HepG2 (cell line): ENCODE measurements around the gene PPP1R7. TPM values are rescaled to one million over a fixed set of nuclear protein-coding genes. Genes with fewer than 3 reads are reported as not detected.

Source experiments
- ATAC-seq: fragments of 200-7000 bp; cut with Tn5 transposase; 3 replicates; pipeline ENCODE4 v1.9.1; 2020; ENCODE audit warnings: mild to moderate bottlenecking, moderate library complexity
- BruUV-seq: library from RNA; stranded (reverse); fragments of 400-500 nt; replicated peaks from 2 replicates; lab custom pipeline; 2021; lab: Mats Ljungman, UMichigan
- CTCF ChIA-PET: fragments of 300-600 bp; formaldehyde crosslinking; extraction: SDS; loops from one replicate; lab custom pipeline; 2021; ENCODE audit warnings: low total read pairs, inconsistent platforms, low intra/inter-chr PET ratio; lab: Yijun Ruan, JAX
- POLR2A ChIA-PET: fragments of 350-600 bp; sonication (Branson Sonifier 250); formaldehyde crosslinking; loops from one replicate; lab custom pipeline; 2020; ENCODE audit warnings: antibody characterized with exemption, inconsistent platforms; lab: Yijun Ruan, JAX
- DNase-seq: peaks from one replicate; pipeline ENCODE4 v3.0.0-alpha.2; 2015; ENCODE audit warnings: low spot score
- FAIRE-seq: peaks from 3 replicates; lab custom pipeline; 2011; peaks lifted over from hg19 to GRCh38; lab: Jason Lieb, UNC
- H2AFZ ChIP-seq: one replicate; pipeline ENCODE4 v1.6.1; 2011; ENCODE audit warnings: low read length, inconsistent platforms
- H3K27ac ChIP-seq: fragments of 300-600 bp; 3 replicates; pipeline ENCODE4 v1.8.0; 2011; ENCODE audit warnings: mixed run types, mild to moderate bottlenecking, mixed read lengths, low read length, inconsistent platforms; ENCODE audit not compliant: insufficient read depth; ENCODE audit errors: extremely low read length
- H3K27me3 ChIP-seq, 2 experiments: fragments of 200-600 bp in 1 of 2; 2 replicates in 1 of 2; 3 replicates in 1 of 2; pipeline versions ENCODE4 v1.6.0 to v1.8.0; 2011; ENCODE audit warnings: low read length in 2 of 2, mild to moderate bottlenecking in 2 of 2, moderate library complexity in 2 of 2, inconsistent platforms in 1 of 2; ENCODE audit not compliant: insufficient read depth in 2 of 2, control insufficient read depth in 1 of 2
- H3K36me3 ChIP-seq, 2 experiments: fragments of 200-600 bp in 1 of 2; replicated peaks in 1 of 2; 2 replicates in 1 of 2; 3 replicates in 1 of 2; pipeline versions ENCODE4 v1.5.1 to v1.8.0; 2011; ENCODE audit warnings: low read length in 2 of 2, inconsistent platforms in 1 of 2; ENCODE audit not compliant: insufficient read depth in 2 of 2, control insufficient read depth in 1 of 2
- H3K4me1 ChIP-seq: 2 replicates; pipeline ENCODE4 v1.5.1; 2012; ENCODE audit warnings: low read length, inconsistent platforms; ENCODE audit not compliant: insufficient read depth
- H3K4me2 ChIP-seq: 2 replicates; pipeline ENCODE4 v1.6.0; 2011; ENCODE audit warnings: low read depth, low read length, inconsistent platforms
- H3K4me3 ChIP-seq, 3 experiments: fragments of 200-600 bp in 1 of 3; sonication (generic), shearing (Covaris generic) in 1 of 3; replicated peaks in 1 of 3; 2 replicates each; pipeline ENCODE4 v1.5.1; 2011 to 2016; ENCODE audit warnings: low read length in 3 of 3, inconsistent platforms in 2 of 3, low read depth in 2 of 3, mild to moderate bottlenecking in 2 of 3, control low read depth in 1 of 3, mixed read lengths in 1 of 3; ENCODE audit not compliant: insufficient read depth in 1 of 3
- H3K79me2 ChIP-seq: one replicate; pipeline ENCODE4 v1.6.1; 2011; ENCODE audit warnings: low read length, inconsistent platforms; ENCODE audit not compliant: insufficient read depth
- H3K9ac ChIP-seq: 2 replicates; pipeline ENCODE4 v1.6.0; 2011; ENCODE audit warnings: mild to moderate bottlenecking, low read depth, low read length, inconsistent platforms; ENCODE audit not compliant: insufficient read depth
- H3K9me3 ChIP-seq: 2 replicates; pipeline ENCODE4 v1.5.1; 2012; ENCODE audit warnings: mild to moderate bottlenecking, low read length
- H4K20me1 ChIP-seq: 2 replicates; pipeline ENCODE4 v1.6.0; 2011; ENCODE audit warnings: inconsistent platforms, mild to moderate bottlenecking, low read length, moderate library complexity; ENCODE audit not compliant: insufficient read depth
- AHR ChIP-seq: IDR thresholded peaks from 2 replicates; pipeline ENCODE4 v1.6.1; 2018; ENCODE audit warnings: missing genetic modification reagents, missing compliant biosample characterization
- CAMTA2 ChIP-seq: sonication (generic); formaldehyde crosslinking; IDR thresholded peaks from 2 replicates; pipeline ENCODE4 v1.4.0; 2020; ENCODE audit warnings: mild to moderate bottlenecking, missing genetic modification reagents, borderline replicate concordance
- NBN ChIP-seq: fragments of 450-650 bp; conservative IDR thresholded peaks from 2 replicates; pipeline ENCODE4 v1.6.1; 2017
- TGIF2 ChIP-seq: IDR thresholded peaks from 2 replicates; pipeline ENCODE4 v1.6.1; 2016; ENCODE audit warnings: control low read depth, missing compliant biosample characterization
- ZNF12 ChIP-seq: sonication (generic); formaldehyde crosslinking; IDR thresholded peaks from 2 replicates; pipeline ENCODE4 v1.5.0; 2020; ENCODE audit warnings: missing genetic modification reagents
- ZNF83 ChIP-seq: sonication (generic); formaldehyde crosslinking; IDR thresholded peaks from 2 replicates; pipeline ENCODE4 v1.4.0; 2020; ENCODE audit warnings: missing genetic modification reagents, mild to moderate bottlenecking, borderline replicate concordance
- WGBS: methylation state at CpG from one replicate; pipeline ENCODE4 v1.1.6; 2017; ENCODE audit warnings: low lambda C conversion rate; 5-methylcytosine and 5-hydroxymethylcytosine counted together
- in situ Hi-C: cut with HindIII; loops from 2 replicates; pipeline ENCODE4 v1.10.0; 2017; ENCODE audit warnings: low pct_unique_long_range_greater_than_20kb; ENCODE audit not compliant: extremely low pct_ligation_motif_present
- intact Hi-C: fragments of 100-400 bp; cut with micrococcal nuclease; formaldehyde crosslinking; loops from one replicate; pipeline ENCODE4 v1.10.0; 2022; ENCODE audit not compliant: unreplicated experiment
- polyA plus RNA-seq, 8 experiments: library from polyadenylated mRNA; depleted of rRNA in 3 of 8; stranded (reverse) in 7 of 8; unstranded in 1 of 8; fragments of >200 nt; fragmentation: Illumina TruSeq in 4 of 8; extraction: Trizol in 4 of 8; gene quantifications; 2 replicates each; pipeline versions ENCODE4 v1.2.1 to v1.2.3, GENCODE V29; 2011 to 2016; ENCODE audit warnings: low read depth in 4 of 8, missing spikeins in 1 of 8, mixed read lengths in 1 of 8; ENCODE audit not compliant: insufficient read depth in 1 of 8
- total RNA-seq, 5 experiments: library from RNA; depleted of rRNA; stranded (reverse); fragments of >200 nt; fragmentation: Illumina TruSeq; extraction: Trizol; gene quantifications; 2 replicates each; pipeline ENCODE4 v1.2.3, GENCODE V29; 2016; ENCODE audit warnings: low read depth in 1 of 5
- TF ChIP-seq, protein P1 (sequence below): sonication (generic); formaldehyde crosslinking; IDR thresholded peaks from 2 replicates; pipeline ENCODE4 v1.4.0; 2020; ENCODE audit warnings: missing genetic modification reagents
- TF ChIP-seq, protein P2 (sequence below): sonication (generic); formaldehyde crosslinking; IDR thresholded peaks from 2 replicates; pipeline ENCODE4 v1.4.0; 2020; ENCODE audit warnings: missing genetic modification reagents
- TF ChIP-seq, protein P3 (sequence below), 2 experiments: IDR thresholded peaks; 2 replicates each; pipeline ENCODE4 v1.6.1; 2011 to 2012; ENCODE audit warnings: low read length in 2 of 2, borderline replicate concordance in 1 of 2, low read depth in 1 of 2, mild to moderate bottlenecking in 1 of 2, moderate library complexity in 1 of 2
- TF ChIP-seq, protein P4 (sequence below): fragments of 450-650 bp; IDR thresholded peaks from 2 replicates; pipeline ENCODE4 v1.6.1; 2017; ENCODE audit warnings: mild to moderate bottlenecking
- TF ChIP-seq, protein P5 (sequence below): IDR thresholded peaks from 2 replicates; pipeline ENCODE4 v1.6.1; 2016; ENCODE audit warnings: low read depth

PPP1R7 gene
- total and polyA plus RNA-seq, 2 of the 13 experiments (the other 11 are each of a cell fraction or from before 2014, with no cell fraction given): 33.3 to 67.9 TPM

DNA sequence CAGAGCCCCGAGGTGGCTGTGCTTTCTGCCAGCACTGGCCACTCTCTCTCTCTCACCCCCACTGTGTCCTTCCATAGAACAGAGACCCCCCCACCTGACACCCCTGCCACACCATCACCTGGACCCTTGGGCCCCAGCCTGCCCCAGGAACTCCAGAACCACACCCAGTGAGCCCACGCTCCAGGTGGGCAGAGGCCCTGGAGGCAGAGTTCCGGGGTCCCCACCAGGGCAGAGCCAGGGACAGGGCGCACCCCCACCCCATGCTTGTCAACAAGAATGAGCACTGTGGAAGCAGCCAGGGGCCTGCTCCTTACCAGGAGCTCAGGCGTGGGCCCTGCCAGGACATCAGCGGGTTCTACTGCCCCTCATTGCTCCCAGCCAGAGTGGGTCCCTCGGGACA is 15.6 kb upstream of the PPP1R7 start:
- no peaks in the 10 kb centered on the region for H3K9me3 ChIP-seq
- intact Hi-C loops: no loop called here
- no peak overlapping the region for H3K4me3 ChIP-seq
- H3K9ac ChIP-seq: no peak overlapping the region
- H3K4me1 ChIP-seq: peaks cover 19% of the 10 kb centered on the region
- DNase-seq (no peak), FAIRE-seq (no peak), ATAC-seq (no peak)
- no peaks in the 10 kb centered on the region for H3K27me3 ChIP-seq
- in situ Hi-C loops: no loop called here
- H3K4me2 ChIP-seq: no peak overlapping the region
- no peak overlapping the region for H2AFZ ChIP-seq
- H3K36me3 ChIP-seq: peaks cover 13 to 17% of the 10 kb centered on the region in 2 experiments
- WGBS: 93% methylated on average over 7 of the region's 7 CpGs
- no TSS peak for BruUV-seq
- ChIA-PET POLR2A (interaction anchor here (3.2 kb wide), 1 partner anchor 15 kb away, joined by 15 read pairs; the partner anchor contains the start of gene PASK), CTCF (no interaction called here)
- no peaks in the 10 kb centered on the region for H3K79me2 ChIP-seq
- H4K20me1 ChIP-seq: no peaks in the 10 kb centered on the region
- peak overlapping the region; percentile 44 for H3K27ac ChIP-seq
- TF ChIP-seq TGIF2 (CRISPR knock-in tag) (no peak), NBN (no peak), CAMTA2 (CRISPR knock-in tag) (no peak), AHR (CRISPR knock-in tag) (no peak), ZNF83 (CRISPR knock-in tag) (no peak), ZNF12 (CRISPR knock-in tag) (no peak)
- TF ChIP-seq, protein P1, sequence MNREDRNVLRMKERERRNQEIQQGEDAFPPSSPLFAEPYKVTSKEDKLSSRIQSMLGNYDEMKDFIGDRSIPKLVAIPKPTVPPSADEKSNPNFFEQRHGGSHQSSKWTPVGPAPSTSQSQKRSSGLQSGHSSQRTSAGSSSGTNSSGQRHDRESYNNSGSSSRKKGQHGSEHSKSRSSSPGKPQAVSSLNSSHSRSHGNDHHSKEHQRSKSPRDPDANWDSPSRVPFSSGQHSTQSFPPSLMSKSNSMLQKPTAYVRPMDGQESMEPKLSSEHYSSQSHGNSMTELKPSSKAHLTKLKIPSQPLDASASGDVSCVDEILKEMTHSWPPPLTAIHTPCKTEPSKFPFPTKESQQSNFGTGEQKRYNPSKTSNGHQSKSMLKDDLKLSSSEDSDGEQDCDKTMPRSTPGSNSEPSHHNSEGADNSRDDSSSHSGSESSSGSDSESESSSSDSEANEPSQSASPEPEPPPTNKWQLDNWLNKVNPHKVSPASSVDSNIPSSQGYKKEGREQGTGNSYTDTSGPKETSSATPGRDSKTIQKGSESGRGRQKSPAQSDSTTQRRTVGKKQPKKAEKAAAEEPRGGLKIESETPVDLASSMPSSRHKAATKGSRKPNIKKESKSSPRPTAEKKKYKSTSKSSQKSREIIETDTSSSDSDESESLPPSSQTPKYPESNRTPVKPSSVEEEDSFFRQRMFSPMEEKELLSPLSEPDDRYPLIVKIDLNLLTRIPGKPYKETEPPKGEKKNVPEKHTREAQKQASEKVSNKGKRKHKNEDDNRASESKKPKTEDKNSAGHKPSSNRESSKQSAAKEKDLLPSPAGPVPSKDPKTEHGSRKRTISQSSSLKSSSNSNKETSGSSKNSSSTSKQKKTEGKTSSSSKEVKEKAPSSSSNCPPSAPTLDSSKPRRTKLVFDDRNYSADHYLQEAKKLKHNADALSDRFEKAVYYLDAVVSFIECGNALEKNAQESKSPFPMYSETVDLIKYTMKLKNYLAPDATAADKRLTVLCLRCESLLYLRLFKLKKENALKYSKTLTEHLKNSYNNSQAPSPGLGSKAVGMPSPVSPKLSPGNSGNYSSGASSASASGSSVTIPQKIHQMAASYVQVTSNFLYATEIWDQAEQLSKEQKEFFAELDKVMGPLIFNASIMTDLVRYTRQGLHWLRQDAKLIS (CRISPR knock-in tag): no peak
- TF ChIP-seq, protein P2, sequence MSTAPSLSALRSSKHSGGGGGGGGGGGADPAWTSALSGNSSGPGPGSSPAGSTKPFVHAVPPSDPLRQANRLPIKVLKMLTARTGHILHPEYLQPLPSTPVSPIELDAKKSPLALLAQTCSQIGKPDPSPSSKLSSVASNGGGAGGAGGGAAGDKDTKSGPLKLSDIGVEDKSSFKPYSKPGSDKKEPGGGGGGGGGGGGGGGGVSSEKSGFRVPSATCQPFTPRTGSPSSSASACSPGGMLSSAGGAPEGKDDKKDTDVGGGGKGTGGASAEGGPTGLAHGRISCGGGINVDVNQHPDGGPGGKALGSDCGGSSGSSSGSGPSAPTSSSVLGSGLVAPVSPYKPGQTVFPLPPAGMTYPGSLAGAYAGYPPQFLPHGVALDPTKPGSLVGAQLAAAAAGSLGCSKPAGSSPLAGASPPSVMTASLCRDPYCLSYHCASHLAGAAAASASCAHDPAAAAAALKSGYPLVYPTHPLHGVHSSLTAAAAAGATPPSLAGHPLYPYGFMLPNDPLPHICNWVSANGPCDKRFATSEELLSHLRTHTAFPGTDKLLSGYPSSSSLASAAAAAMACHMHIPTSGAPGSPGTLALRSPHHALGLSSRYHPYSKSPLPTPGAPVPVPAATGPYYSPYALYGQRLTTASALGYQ: no peak
- TF ChIP-seq, protein P3, sequence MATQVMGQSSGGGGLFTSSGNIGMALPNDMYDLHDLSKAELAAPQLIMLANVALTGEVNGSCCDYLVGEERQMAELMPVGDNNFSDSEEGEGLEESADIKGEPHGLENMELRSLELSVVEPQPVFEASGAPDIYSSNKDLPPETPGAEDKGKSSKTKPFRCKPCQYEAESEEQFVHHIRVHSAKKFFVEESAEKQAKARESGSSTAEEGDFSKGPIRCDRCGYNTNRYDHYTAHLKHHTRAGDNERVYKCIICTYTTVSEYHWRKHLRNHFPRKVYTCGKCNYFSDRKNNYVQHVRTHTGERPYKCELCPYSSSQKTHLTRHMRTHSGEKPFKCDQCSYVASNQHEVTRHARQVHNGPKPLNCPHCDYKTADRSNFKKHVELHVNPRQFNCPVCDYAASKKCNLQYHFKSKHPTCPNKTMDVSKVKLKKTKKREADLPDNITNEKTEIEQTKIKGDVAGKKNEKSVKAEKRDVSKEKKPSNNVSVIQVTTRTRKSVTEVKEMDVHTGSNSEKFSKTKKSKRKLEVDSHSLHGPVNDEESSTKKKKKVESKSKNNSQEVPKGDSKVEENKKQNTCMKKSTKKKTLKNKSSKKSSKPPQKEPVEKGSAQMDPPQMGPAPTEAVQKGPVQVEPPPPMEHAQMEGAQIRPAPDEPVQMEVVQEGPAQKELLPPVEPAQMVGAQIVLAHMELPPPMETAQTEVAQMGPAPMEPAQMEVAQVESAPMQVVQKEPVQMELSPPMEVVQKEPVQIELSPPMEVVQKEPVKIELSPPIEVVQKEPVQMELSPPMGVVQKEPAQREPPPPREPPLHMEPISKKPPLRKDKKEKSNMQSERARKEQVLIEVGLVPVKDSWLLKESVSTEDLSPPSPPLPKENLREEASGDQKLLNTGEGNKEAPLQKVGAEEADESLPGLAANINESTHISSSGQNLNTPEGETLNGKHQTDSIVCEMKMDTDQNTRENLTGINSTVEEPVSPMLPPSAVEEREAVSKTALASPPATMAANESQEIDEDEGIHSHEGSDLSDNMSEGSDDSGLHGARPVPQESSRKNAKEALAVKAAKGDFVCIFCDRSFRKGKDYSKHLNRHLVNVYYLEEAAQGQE (IDR thresholded peaks at IDR 0.05; ENCODE audit: borderline replicate concordance in 1 of 2, low read depth in 1 of 2, low read length in 2 of 2): no peak
- TF ChIP-seq, protein P4, sequence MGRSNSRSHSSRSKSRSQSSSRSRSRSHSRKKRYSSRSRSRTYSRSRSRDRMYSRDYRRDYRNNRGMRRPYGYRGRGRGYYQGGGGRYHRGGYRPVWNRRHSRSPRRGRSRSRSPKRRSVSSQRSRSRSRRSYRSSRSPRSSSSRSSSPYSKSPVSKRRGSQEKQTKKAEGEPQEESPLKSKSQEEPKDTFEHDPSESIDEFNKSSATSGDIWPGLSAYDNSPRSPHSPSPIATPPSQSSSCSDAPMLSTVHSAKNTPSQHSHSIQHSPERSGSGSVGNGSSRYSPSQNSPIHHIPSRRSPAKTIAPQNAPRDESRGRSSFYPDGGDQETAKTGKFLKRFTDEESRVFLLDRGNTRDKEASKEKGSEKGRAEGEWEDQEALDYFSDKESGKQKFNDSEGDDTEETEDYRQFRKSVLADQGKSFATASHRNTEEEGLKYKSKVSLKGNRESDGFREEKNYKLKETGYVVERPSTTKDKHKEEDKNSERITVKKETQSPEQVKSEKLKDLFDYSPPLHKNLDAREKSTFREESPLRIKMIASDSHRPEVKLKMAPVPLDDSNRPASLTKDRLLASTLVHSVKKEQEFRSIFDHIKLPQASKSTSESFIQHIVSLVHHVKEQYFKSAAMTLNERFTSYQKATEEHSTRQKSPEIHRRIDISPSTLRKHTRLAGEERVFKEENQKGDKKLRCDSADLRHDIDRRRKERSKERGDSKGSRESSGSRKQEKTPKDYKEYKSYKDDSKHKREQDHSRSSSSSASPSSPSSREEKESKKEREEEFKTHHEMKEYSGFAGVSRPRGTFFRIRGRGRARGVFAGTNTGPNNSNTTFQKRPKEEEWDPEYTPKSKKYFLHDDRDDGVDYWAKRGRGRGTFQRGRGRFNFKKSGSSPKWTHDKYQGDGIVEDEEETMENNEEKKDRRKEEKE: no peak
- TF ChIP-seq, protein P5, sequence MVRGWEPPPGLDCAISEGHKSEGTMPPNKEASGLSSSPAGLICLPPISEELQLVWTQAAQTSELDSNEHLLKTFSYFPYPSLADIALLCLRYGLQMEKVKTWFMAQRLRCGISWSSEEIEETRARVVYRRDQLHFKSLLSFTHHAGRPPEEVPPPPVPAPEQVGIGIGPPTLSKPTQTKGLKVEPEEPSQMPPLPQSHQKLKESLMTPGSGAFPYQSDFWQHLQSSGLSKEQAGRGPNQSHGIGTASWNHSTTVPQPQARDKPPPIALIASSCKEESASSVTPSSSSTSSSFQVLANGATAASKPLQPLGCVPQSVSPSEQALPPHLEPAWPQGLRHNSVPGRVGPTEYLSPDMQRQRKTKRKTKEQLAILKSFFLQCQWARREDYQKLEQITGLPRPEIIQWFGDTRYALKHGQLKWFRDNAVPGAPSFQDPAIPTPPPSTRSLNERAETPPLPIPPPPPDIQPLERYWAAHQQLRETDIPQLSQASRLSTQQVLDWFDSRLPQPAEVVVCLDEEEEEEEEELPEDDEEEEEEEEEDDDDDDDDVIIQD (CRISPR knock-in tag): no peak
